H1 (cell line): ENCODE data around the gene TMEM40. TPM values are rescaled to one million over a fixed set of nuclear protein-coding genes. Genes with fewer than 3 reads are reported as not detected.

Experiments
- CTCF ChIA-PET: fragments of 300-600 bp; sonication (Branson Sonifier 250); formaldehyde crosslinking; loops from one replicate; lab custom pipeline; 2021; ENCODE audit not compliant: partially characterized antibody; lab: Charles Lee
- POLR2A ChIA-PET: fragments of 300-600 bp; sonication (Branson Sonifier 250); formaldehyde crosslinking; loops from one replicate; lab custom pipeline; 2021; ENCODE audit warnings: inconsistent platforms; ENCODE audit not compliant: partially characterized antibody; lab: Charles Lee
- DNase-seq, 2 experiments: peaks; one replicate each; pipeline versions ENCODE4 v3.0.0 to v3.0.0-alpha.2; 2010 to 2022; ENCODE audit warnings: low spot score in 2 of 2, low read depth in 1 of 2, mixed read lengths in 1 of 2
- FAIRE-seq: peaks from 2 replicates; lab custom pipeline; 2011; peaks lifted over from hg19 to GRCh38; lab: Jason Lieb, UNC
- H2AFZ ChIP-seq: 2 replicates; pipeline ENCODE4 v1.8.1; 2012; ENCODE audit warnings: low read length, inconsistent platforms
- H2AK5ac ChIP-seq: 2 replicates; pipeline ENCODE4 v1.6.1; 2013; ENCODE audit warnings: low read depth, low read length
- H2BK120ac ChIP-seq: replicated peaks from 2 replicates; pipeline ENCODE3; 2013; ENCODE audit warnings: low read depth, low read length, inconsistent platforms
- H2BK12ac ChIP-seq: 2 replicates; pipeline ENCODE4 v1.6.1; 2013; ENCODE audit warnings: low read depth, low read length
- H2BK15ac ChIP-seq: 2 replicates; pipeline ENCODE4 v1.6.1; 2013; ENCODE audit warnings: low read length
- H2BK20ac ChIP-seq: 2 replicates; pipeline ENCODE4 v1.6.1; 2013; ENCODE audit warnings: low read length
- H2BK5ac ChIP-seq: 2 replicates; pipeline ENCODE4 v1.6.1; 2013; ENCODE audit warnings: low read depth, low read length
- H3K14ac ChIP-seq: 2 replicates; pipeline ENCODE4 v1.6.1; 2013; ENCODE audit warnings: inconsistent platforms; ENCODE audit not compliant: insufficient read length
- H3K18ac ChIP-seq: 2 replicates; pipeline ENCODE4 v1.6.1; 2013; ENCODE audit warnings: low read length; ENCODE audit errors: extremely low read depth
- H3K23ac ChIP-seq: 2 replicates; pipeline ENCODE4 v1.6.1; 2013; ENCODE audit warnings: inconsistent platforms; ENCODE audit not compliant: insufficient read length
- H3K23me2 ChIP-seq: 2 replicates; pipeline ENCODE4 v1.6.1; 2013; ENCODE audit warnings: low read depth, low read length
- H3K27ac ChIP-seq: 2 replicates; pipeline ENCODE4 v1.6.1; 2011; ENCODE audit warnings: low read depth, low read length, inconsistent platforms
- H3K27me3 ChIP-seq, 4 experiments: replicated peaks in 1 of 4; 1 replicate in 1 of 4; 2 replicates in 3 of 4; pipeline versions ENCODE4 v1.6.1 to v1.8.1; 2011 to 2013; ENCODE audit warnings: low read length in 3 of 4, mild to moderate bottlenecking in 3 of 4, inconsistent platforms in 2 of 4, mixed read lengths in 2 of 4, moderate library complexity in 1 of 4; ENCODE audit not compliant: control insufficient read depth in 3 of 4, insufficient read depth in 3 of 4; ENCODE audit errors: extremely low read depth in 1 of 4
- H3K36me3 ChIP-seq, 4 experiments: 2 replicates each; pipeline versions ENCODE4 v1.6.1 to v1.8.1; 2011 to 2013; ENCODE audit warnings: mild to moderate bottlenecking in 4 of 4, low read length in 3 of 4, moderate library complexity in 2 of 4, control low read depth in 1 of 4, inconsistent platforms in 1 of 4; ENCODE audit not compliant: insufficient read depth in 4 of 4, control insufficient read depth in 2 of 4
- H3K4ac ChIP-seq: replicated peaks from 2 replicates; pipeline ENCODE3; 2013; ENCODE audit warnings: low read length, low read depth, mixed read lengths, inconsistent platforms; ENCODE audit not compliant: insufficient read length
- H3K4me1 ChIP-seq, 4 experiments: replicated peaks in 1 of 4; 1 replicate in 1 of 4; 2 replicates in 3 of 4; pipeline versions ENCODE4 v1.6.1 to v1.8.1; 2011 to 2013; ENCODE audit warnings: low read length in 3 of 4, inconsistent platforms in 2 of 4, mixed read lengths in 1 of 4; ENCODE audit not compliant: insufficient read depth in 4 of 4, control insufficient read depth in 3 of 4
- H3K4me2 ChIP-seq, 2 experiments: 2 replicates each; pipeline versions ENCODE4 v1.6.1 to v1.8.1; 2011 to 2013; ENCODE audit warnings: low read depth in 2 of 2, low read length in 2 of 2, control low read depth in 1 of 2, inconsistent platforms in 1 of 2, mild to moderate bottlenecking in 1 of 2; ENCODE audit not compliant: insufficient read depth in 1 of 2
- H3K4me3 ChIP-seq, 4 experiments: fragments of 200-600, 300-600 bp in 1 of 4; sonication (generic), shearing (Covaris generic), sonication (Bioruptor Twin) in 1 of 4; 2 replicates each; pipeline versions ENCODE4 v1.5.1 to v1.8.1; 2011 to 2016; ENCODE audit warnings: low read length in 4 of 4, low read depth in 3 of 4, control low read depth in 2 of 4, inconsistent platforms in 2 of 4, mild to moderate bottlenecking in 2 of 4, mixed read lengths in 1 of 4, moderate library complexity in 1 of 4; ENCODE audit not compliant: insufficient read depth in 2 of 4; ENCODE audit errors: extremely low read depth in 1 of 4
- H3K56ac ChIP-seq: replicated peaks from 2 replicates; pipeline ENCODE3; 2013; ENCODE audit warnings: low read depth, mild to moderate bottlenecking, mixed read lengths, low read length, inconsistent platforms; ENCODE audit not compliant: insufficient read length
- H3K79me1 ChIP-seq: 2 replicates; pipeline ENCODE4 v1.6.1; 2013; ENCODE audit warnings: low read depth, low read length, control low read depth
- H3K79me2 ChIP-seq, 2 experiments: 2 replicates each; pipeline versions ENCODE4 v1.6.1 to v1.8.1; 2012 to 2013; ENCODE audit warnings: low read length in 2 of 2, mild to moderate bottlenecking in 2 of 2, inconsistent platforms in 1 of 2; ENCODE audit not compliant: insufficient read depth in 2 of 2, control insufficient read depth in 1 of 2
- H3K9ac ChIP-seq, 4 experiments: replicated peaks in 1 of 4; 1 replicate in 1 of 4; 2 replicates in 3 of 4; pipeline versions ENCODE4 v1.6.1 to v1.8.1; 2011 to 2013; ENCODE audit warnings: low read depth in 3 of 4, low read length in 3 of 4, control low read depth in 2 of 4, mild to moderate bottlenecking in 2 of 4, moderate library complexity in 2 of 4, inconsistent platforms in 1 of 4; ENCODE audit errors: extremely low read depth in 1 of 4
- H3K9me3 ChIP-seq, 2 experiments: 2 replicates each; pipeline versions ENCODE4 v1.6.1 to v1.8.1; 2012 to 2013; ENCODE audit warnings: mild to moderate bottlenecking in 2 of 2, moderate library complexity in 2 of 2, control low read depth in 1 of 2, inconsistent platforms in 1 of 2, low read depth in 1 of 2, low read length in 1 of 2, mixed read lengths in 1 of 2; ENCODE audit not compliant: insufficient read depth in 2 of 2
- H4K20me1 ChIP-seq, 2 experiments: replicated peaks in 1 of 2; 2 replicates each; pipeline versions ENCODE3 to v1.8.1; 2011 to 2013; ENCODE audit warnings: inconsistent platforms in 2 of 2, low read length in 2 of 2, mild to moderate bottlenecking in 1 of 2; ENCODE audit not compliant: insufficient read depth in 2 of 2, control insufficient read depth in 1 of 2
- H4K5ac ChIP-seq: 2 replicates; pipeline ENCODE4 v1.6.1; 2013; ENCODE audit warnings: low read length, low read depth, mixed read lengths, inconsistent platforms; ENCODE audit not compliant: insufficient read length
- H4K8ac ChIP-seq: 2 replicates; pipeline ENCODE4 v1.8.0; 2013; ENCODE audit warnings: mild to moderate bottlenecking, moderate library complexity, low read length, inconsistent platforms; ENCODE audit not compliant: insufficient read depth; ENCODE audit errors: extremely low read depth
- H4K91ac ChIP-seq: replicated peaks from 2 replicates; pipeline ENCODE3; 2013; ENCODE audit warnings: low read length, mixed read lengths, inconsistent platforms; ENCODE audit not compliant: insufficient read length
- KDM1A ChIP-seq: fragments of 200-600, 300-600 bp; sonication (generic); IDR thresholded peaks from 2 replicates; pipeline ENCODE4 v1.7.1; 2016; ENCODE audit warnings: mild to moderate bottlenecking, low read length, borderline replicate concordance
- RXRA ChIP-seq: IDR thresholded peaks from 2 replicates; pipeline ENCODE4 v1.6.1; 2011; ENCODE audit warnings: low read depth, mild to moderate bottlenecking, low read length, moderate library complexity; ENCODE audit not compliant: insufficient read depth
- WGBS, 2 experiments: shearing (Covaris generic) in 1 of 2; methylation state at CpG; one replicate each; pipeline versions ENCODE4 v1.1.6 to v1.1.7; 2013 to 2015; ENCODE audit warnings: low lambda C conversion rate in 2 of 2, mixed read lengths in 2 of 2, inconsistent platforms in 1 of 2, low coverage in 1 of 2, missing lambda C conversion rate in 1 of 2; ENCODE audit not compliant: insufficient replicate concordance in 2 of 2, insufficient coverage in 1 of 2, insufficient read length in 1 of 2; ENCODE audit errors: extremely low coverage in 1 of 2, missing lambda C conversion rate in 1 of 2; 5-methylcytosine and 5-hydroxymethylcytosine counted together
- polyA plus RNA-seq, 7 experiments: library from polyadenylated mRNA; depleted of rRNA in 3 of 7; stranded (reverse) in 5 of 7; unstranded in 2 of 7; fragments of >200 nt in 5 of 7; fragments of 200-250 nt in 2 of 7; gene quantifications; 1 replicate in 5 of 7; 2 replicates in 1 of 7; 4 replicates in 1 of 7; pipeline versions ENCODE4 v1.2.1 to v1.2.3, GENCODE V29; 2011 to 2013; ENCODE audit warnings: missing spikeins in 2 of 7, mixed read lengths in 2 of 7
- total RNA-seq: library from RNA; stranded (reverse); fragmentation: NEBNext Ultra II Directional; extraction: Animal tissue kit (Norgen Biotek cat#: 25700); gene quantifications from 2 replicates; pipeline ENCODE4 v1.2.1, GENCODE V29; 2021

Gene TMEM40
- total and polyA plus RNA-seq, 2 of the 8 experiments (the other 6 are each of a cell fraction or from before 2014, with no cell fraction given), result 0.18 TPM; not detected in 1

- CTCF ChIA-PET, result interaction anchor here (0.5 to 4.9 kb wide), 25 partner anchors 7 to 290 kb away, joined by 3 to 29 read pairs (median 5); partner anchors contain the start of gene RPL32
Measured at GRCh38 chr3:12705374-12705926, 53.6 kb downstream of the TMEM40 start.

More at GRCh38 chr3:12705374-12705926, 53.6 kb downstream of the TMEM40 start:
- DNase-seq (no peak), FAIRE-seq (no peak)
- Histone ChIP-seq H3K36me3 (no peaks in the 10 kb centered on the region), H4K5ac (no peak overlapping the region), H3K27ac (no peak overlapping the region), H2BK15ac (no peak overlapping the region), H4K20me1 (no peaks in the 10 kb centered on the region), H3K14ac (no peak overlapping the region), H2AFZ (no peak overlapping the region), H2BK5ac (no peak overlapping the region), H3K79me2 (no peaks in the 10 kb centered on the region), H3K4me3 (no peak overlapping the region), H3K4me1 (peaks cover 0 to 4% (median 0%) of the 10 kb centered on the region in 4 experiments; a peak in 2 of 7 replicates), H3K79me1 (no peaks in the 10 kb centered on the region), H3K23me2 (no peaks in the 10 kb centered on the region), H4K8ac (no peak overlapping the region), H3K4me2 (no peak overlapping the region), H3K9ac (no peak overlapping the region), H3K23ac (no peak overlapping the region), H2BK12ac (no peak overlapping the region), H3K9me3 (no peaks in the 10 kb centered on the region), H3K56ac (no peak overlapping the region), H2BK20ac (no peak overlapping the region), H2AK5ac (no peak overlapping the region), H2BK120ac (no peak overlapping the region), H3K18ac (no peak overlapping the region), H4K91ac (no peak overlapping the region), H3K4ac (no peak overlapping the region), H3K27me3 (no peaks in the 10 kb centered on the region)
- 88% methylated on average over 6 of the region's 6 CpGs; no CpG with 5 or more reads in 1 of the 2 experiments for WGBS, 2 experiments
- no peak for TF ChIP-seq KDM1A
- TF ChIP-seq RXRA, result no peak
- POLR2A ChIA-PET, result interaction anchor here (0.8 kb wide), 2 partner anchors 55 to 107 kb away, joined by 3 read pairs; no protein-coding TSS in a partner anchor
